ENCODE data around the gene KCMF1. TPM values are rescaled to one million over a fixed set of nuclear protein-coding genes. Genes with fewer than 3 reads are reported as not detected.

KCMF1 gene
- total and polyA plus RNA-seq, 11 donors: 10.9 to 104 (median 80.0) TPM

DNA sequence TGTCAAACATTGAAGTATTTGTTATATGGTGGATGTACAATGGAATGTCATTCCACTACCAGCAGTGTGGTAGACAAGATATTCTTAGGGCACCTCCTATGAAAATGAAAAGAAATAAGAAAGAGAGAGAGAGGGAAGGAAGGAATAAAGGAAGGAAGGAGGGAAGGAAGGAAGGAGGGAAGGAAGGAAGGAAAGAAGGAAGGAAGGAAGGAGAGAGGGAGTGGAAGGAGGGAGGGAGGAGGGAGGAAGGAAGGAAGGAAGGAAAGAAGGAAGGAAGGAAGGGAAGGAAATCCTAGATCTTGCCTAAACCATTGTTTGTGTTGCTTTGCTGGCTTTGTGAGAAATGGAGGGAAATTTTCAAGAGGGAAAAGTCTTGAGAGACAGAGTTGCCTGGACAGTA is 112.1 kb downstream of the KCMF1 start:
- intact Hi-C loops (cut with DNase I): no loop called here

DNA sequence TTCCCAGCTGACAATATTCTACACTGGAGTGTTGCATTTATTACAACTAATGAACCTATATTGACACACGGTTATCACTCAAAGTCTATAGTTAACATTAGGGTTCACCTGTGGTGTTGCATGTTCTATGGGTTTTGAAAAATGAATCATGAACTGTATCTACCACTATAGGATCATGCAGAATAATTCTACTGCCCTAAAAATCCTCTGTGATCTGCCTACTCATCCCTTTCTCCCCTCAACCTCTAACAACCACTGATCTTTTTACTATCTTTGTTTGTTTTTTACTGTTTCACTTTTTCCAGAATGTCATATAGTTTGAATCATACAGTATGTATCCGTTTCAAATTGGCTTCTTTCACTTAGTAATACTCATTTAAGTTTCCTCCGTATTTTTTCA is 114.6 kb downstream of the KCMF1 start:
- H3K4me1 ChIP-seq: peaks cover 0 to 6% (median 0%) of the 10 kb centered on the region in 12 donors
- H3K4me3 ChIP-seq: no peak overlapping the region
- H3K9me3 ChIP-seq: peaks cover 0 to 16% (median 0%) of the 10 kb centered on the region in 12 donors
- intact Hi-C loops (cut with DNase I): no loop called here
- H3K36me3 ChIP-seq: no peaks in the 10 kb centered on the region
- H3K27ac ChIP-seq: no peak overlapping the region
- TF ChIP-seq, protein P1, sequence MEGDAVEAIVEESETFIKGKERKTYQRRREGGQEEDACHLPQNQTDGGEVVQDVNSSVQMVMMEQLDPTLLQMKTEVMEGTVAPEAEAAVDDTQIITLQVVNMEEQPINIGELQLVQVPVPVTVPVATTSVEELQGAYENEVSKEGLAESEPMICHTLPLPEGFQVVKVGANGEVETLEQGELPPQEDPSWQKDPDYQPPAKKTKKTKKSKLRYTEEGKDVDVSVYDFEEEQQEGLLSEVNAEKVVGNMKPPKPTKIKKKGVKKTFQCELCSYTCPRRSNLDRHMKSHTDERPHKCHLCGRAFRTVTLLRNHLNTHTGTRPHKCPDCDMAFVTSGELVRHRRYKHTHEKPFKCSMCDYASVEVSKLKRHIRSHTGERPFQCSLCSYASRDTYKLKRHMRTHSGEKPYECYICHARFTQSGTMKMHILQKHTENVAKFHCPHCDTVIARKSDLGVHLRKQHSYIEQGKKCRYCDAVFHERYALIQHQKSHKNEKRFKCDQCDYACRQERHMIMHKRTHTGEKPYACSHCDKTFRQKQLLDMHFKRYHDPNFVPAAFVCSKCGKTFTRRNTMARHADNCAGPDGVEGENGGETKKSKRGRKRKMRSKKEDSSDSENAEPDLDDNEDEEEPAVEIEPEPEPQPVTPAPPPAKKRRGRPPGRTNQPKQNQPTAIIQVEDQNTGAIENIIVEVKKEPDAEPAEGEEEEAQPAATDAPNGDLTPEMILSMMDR (IDR thresholded peaks at IDR 0.05): no peak
- TF ChIP-seq POLR2A (IDR thresholded peaks at IDR 0.05): no peak
- DNase-seq (no peak), ATAC-seq (no peak)
- H3K27me3 ChIP-seq: peaks cover 0 to 5% (median 0%) of the 10 kb centered on the region in 9 donors
- WGBS, 4 donors: 84 to 92% (median 88%) methylated on average over 3 of the region's 3 CpGs

More for the DNA sequence above, 112.1 kb downstream of the KCMF1 start:
- Histone ChIP-seq H3K9me3 (peaks cover 0 to 16% (median 0%) of the 10 kb centered on the region in 12 donors), H3K4me3 (no peak overlapping the region), H3K36me3 (no peaks in the 10 kb centered on the region), H3K4me1 (no peaks in the 10 kb centered on the region), H3K27ac (no peak overlapping the region), H3K27me3 (peaks cover 0 to 5% (median 0%) of the 10 kb centered on the region in 9 donors)
- ATAC-seq (no peak), DNase-seq (no peak)
- TF ChIP-seq, protein P1 (IDR thresholded peaks at IDR 0.05): no peak

DNA sequence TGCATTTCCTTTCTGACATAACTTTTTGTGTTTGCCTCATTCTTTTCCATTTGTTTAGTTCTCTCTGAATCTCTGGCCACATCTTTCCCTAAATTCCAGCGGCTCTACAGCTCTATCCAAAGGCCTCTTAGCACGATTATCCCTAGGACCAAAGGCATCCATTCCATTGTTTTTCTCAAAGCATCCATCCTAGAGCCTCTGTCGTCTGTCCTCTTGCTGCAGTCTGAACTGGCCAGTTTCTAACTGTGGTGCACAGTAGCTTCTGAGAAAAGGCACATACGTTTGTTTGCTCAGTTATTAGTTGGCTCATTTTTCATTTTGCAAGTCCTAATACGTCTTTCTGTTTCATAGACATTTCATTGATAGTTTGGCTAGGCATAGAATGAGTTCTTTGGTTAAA is 116.6 kb downstream of the KCMF1 start:
- TF ChIP-seq, protein P1 (IDR thresholded peaks at IDR 0.05): no peak
- no peak for TF ChIP-seq POLR2A (IDR thresholded peaks at IDR 0.05)
- DNase-seq: no peak
- Histone ChIP-seq H3K9me3 (peaks cover 0 to 5% (median 0%) of the 10 kb centered on the region in 12 donors), H3K27me3 (peaks cover 0 to 5% (median 0%) of the 10 kb centered on the region in 9 donors), H3K4me3 (no peak overlapping the region), H3K36me3 (no peaks in the 10 kb centered on the region), H3K4me1 (peaks cover 0 to 6% (median 0%) of the 10 kb centered on the region in 12 donors), H3K27ac (no peak overlapping the region)
- intact Hi-C loops (cut with DNase I): no loop called here
- 87 to 90% (median 87%) methylated on average over 5 of the region's 5 CpGs for WGBS, 4 donors
- ATAC-seq: no peak

DNA sequence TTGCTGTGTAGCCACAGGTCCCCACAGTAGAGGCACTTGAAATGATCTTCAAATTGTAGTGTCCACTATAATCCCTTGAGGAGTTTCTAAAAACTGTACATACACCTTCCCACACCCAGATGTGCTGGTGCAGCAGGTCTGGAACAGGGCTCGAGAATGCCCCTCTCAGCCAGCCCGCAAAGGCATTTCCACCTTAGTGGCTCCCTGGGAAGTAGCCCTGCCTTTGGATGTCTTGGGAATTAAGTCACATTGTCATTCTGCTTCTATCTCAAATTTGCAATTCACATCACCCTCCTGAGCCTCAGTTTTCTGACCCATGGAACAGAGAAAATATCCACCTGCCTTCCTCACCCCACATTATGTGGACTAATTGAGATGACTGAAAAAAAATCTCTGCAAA is 118.0 kb downstream of the KCMF1 start:
- Histone ChIP-seq H3K4me3 (no peak overlapping the region), H3K9me3 (peaks cover 0 to 5% (median 0%) of the 10 kb centered on the region in 12 donors), H3K27ac (no peak overlapping the region), H3K4me1 (peaks cover 0 to 6% (median 0%) of the 10 kb centered on the region in 12 donors), H3K27me3 (peaks cover 0 to 5% (median 0%) of the 10 kb centered on the region in 9 donors), H3K36me3 (no peaks in the 10 kb centered on the region)
- TF ChIP-seq, protein P1 (IDR thresholded peaks at IDR 0.05): no peak
- no peak for TF ChIP-seq POLR2A (IDR thresholded peaks at IDR 0.05)
- intact Hi-C loops (cut with DNase I): no loop called here
- no peak for DNase-seq
- 85 to 97% (median 90%) methylated on average over 2 of the region's 2 CpGs for WGBS, 4 donors
- no peak for ATAC-seq

Measured in heart left ventricle (tissue), 16 donors.